CMK (cell line): ENCODE data around the gene GIPC2.
"Not testable (repeated sequence)": the region's sequence is repeated elsewhere in the genome, so short reads cannot be mapped to it uniquely, and the experiment has no call there.

Experiments
- DNase-seq: peaks from one replicate; pipeline ENCODE4 v3.0.0-alpha.2; 2010; ENCODE audit warnings: low read depth

The GIPC2 gene

DNA sequence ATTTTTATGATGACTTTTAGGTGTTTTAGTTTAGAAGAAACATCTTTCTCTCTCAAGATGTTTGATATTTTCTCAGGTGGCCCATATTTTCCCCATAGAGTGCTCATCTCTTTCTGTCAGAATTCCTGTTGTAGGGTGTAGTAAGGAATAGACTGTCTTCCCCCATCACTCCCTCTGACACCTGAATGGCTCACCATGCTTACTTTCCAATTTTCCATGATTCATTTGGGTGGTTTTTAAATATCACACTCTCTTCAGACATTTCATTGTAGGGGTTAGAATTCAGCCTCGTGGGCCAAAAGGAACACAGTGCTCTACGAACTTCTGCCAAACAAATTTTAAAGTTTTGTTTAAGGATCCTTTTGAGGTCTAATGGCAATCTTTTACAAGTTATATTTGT is 24.0 kb downstream of the GIPC2 start:
- DNase-seq, result no peak

DNA sequence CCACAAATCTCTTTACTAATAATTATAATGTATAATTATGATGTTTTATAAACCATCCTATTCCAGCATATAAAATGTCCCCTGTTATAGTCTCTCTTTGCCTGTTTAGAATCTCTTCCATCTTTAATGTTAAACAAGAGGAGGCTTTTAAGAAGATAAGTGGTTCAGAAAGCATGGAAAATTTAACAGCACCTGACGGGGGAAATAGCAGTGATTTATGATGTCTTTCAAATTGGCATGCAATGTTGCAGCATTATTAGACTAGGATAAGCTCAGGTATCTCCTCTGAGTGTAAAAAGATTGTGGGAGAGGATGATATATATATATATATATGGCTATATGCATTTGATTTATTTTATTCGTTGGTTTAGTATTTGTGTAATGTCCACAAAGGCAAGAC is 24.4 kb downstream of the GIPC2 start:
- DNase-seq, result no peak

DNA sequence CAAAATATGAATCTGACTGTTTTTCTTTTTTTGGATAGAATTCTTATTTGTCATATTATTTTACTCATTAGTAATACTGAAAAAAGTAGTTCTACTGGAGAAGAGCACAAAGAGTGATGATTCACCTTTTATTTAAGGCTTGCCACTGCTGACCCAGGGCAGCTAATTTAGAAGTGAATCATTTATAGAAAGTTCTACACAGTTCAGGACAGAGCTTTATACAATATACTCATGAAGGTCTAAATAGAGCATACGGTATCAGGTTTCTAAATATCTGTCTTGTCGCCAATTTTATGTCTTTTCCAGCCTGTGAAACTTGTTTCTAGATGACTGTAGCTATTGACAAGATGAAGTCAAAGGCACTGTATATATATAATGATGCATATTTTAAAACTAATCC is 25.0 kb downstream of the GIPC2 start:
- no peak for DNase-seq

DNA sequence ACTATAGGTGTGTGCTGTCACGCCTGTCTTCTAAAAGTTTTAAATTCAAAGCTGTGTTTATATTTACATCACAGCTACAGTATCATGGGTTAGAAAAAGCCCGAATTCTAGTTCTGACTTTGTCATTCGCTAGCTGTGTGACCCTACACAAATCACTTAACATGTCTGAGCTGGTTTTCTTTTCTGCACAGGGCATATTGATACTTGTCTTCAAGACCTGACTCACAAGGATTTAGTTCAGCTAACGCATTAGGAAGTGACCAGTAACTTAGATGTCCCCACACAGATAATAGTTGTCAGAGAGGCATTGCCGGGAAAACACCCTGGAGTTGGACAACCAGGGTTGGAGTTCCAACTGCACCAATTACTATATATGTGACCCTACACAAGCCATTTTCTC is 25.9 kb downstream of the GIPC2 start:
- DNase-seq, result no peak

DNA sequence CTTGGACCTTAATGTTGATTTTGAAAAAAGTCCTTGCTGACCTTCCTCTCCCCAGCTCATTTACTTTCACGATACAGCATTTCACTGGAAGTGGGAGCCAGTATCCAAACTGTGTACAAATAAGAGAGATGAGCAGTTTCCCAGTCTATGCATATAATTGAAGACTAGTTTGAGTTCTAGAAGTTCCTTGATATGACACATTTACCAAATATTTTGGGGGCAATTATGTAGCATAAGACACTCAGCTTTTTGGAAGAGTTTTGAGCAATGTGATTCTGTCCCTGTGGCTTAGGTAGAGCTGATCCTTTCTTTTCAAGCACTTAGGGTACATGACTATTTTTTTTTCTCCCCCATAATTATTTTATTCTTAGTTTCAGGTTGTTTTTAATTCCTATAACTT is 26.4 kb downstream of the GIPC2 start:
- DNase-seq, result no peak

DNA sequence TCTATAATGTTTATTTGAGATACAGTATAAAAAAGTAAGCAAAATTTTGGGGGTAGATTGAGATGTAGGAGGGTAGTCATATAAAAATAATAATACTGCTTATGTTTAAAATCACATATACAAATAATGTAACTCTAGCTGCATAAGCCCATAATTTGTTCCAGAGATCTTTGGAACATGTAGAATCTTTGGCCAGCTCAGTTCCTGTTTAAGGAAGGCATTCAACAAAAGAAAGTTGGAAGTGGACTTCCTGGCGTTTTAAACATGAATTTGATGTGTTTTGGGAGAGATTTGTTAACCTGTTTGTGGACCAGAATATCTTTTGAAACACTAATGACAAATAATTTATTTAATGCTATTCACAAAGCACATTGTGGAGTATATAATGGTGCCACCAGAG is 27.7 kb downstream of the GIPC2 start:
- no peak for DNase-seq

DNA sequence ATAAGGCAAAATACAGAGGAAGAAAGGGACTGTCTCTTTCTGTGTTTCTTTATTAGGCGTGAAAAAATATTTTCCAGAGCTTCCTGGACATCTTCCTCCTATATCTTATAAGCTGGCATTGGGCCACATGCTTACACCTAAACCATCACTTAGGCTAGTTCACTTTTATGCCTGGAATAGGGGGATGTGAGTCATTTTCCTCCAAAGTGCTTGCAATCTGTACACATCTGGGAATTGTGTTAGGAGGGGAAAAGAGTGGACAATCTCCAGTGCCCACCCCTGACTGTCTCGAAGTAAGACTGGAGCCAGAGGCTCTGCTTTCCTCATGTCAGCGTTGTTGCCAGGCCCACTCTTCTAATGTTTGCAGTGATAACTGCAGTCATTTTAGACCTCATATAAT is 29.9 kb downstream of the GIPC2 start:
- no peak for DNase-seq

DNA sequence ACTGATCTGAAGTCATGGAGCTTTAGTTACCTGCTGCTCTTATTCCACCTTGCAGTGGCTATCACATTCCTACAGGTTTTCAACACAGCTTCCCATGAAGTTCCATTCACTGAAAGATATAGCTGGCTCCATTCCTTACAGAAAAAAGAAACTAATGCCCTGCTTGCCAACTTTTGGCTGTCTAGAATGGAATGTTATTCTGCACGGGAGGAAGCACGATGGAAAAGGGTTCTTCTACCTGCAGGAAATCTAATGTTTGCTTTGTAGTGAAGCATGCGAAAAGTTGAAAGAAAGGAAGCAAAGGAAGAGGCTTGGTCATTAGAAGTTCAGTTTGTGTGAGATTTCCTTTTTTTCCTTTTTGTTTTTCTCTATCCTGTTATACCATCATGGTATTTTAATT is 32.6 kb downstream of the GIPC2 start:
- DNase-seq, result no peak

DNA sequence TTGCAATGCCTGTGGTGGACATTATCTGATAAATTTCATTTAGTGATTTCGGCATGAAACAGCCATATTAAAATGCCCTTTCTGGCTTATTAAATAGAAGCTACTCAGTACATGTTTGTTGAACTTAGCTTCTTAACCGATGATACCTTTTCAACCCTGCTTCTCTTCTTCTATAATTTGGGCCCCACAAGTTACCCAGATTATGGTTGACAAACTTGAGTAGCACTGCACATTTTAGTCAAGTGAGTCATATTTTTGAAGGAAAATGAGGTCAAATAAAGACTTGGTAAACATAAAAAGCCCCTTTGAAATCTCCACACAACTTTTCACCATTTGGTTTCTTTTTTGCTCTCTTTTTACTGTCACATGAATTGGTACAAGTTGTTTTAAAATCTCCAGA is 33.8 kb downstream of the GIPC2 start:
- no peak for DNase-seq

DNA sequence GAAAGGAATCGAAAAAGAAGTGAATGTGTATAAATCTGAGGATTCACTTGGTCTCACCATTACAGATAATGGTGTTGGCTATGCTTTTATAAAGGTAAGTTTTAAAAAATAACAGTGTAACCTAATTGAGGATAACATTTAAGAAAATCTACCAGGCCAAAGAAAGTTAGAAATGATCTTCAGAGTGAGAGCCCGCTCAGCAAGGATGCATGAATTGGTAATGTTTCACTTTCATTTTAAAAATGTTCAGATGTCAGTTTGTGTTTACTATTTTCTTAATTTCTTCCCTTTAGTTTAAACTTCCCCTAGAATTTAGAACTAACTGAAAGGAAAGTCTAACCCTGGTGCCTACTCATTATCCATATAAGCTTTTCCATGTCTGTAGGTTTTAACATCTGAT is 35.0 kb downstream of the GIPC2 start:
- no peak for DNase-seq

DNA sequence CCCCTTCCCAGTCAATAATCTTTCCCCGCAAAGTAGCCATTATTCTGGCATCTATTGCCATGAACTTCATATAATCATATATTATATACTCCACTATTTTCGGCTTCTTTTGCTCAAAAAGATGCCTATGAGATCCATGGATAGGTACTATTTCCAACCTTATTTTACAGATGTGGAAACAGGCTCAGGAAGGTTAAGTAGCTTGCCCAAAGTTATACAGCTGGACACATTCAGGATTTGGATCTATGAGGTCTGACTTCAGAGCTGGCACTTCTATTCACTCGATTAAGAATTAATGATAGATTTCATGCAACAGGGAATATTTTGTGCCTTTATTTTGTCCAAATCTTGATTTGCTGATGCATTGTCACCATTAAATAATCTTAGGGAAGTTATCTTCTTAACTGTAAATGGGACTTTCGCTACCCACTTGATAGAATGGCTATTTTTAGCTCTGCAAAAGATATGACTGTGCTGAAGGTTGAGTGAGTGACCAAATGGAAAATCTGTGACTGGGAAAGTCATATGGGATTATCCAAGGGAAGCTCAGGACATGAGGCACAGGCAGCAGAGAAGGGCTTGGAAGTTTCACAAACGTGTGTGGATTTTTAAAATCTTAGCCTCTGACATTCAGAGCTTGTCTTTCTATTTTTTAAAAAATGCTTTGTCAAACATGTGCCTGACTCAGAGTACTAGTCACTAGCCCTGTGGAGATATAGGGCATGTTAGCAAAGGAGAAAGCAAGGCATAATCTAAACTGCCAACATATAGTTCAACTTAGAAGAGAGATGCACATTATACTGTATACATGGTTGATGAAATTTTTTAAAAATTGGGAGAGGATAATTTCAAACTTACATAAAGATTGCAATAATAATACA is 36.5 kb downstream of the GIPC2 start:
- no peak for DNase-seq

DNA sequence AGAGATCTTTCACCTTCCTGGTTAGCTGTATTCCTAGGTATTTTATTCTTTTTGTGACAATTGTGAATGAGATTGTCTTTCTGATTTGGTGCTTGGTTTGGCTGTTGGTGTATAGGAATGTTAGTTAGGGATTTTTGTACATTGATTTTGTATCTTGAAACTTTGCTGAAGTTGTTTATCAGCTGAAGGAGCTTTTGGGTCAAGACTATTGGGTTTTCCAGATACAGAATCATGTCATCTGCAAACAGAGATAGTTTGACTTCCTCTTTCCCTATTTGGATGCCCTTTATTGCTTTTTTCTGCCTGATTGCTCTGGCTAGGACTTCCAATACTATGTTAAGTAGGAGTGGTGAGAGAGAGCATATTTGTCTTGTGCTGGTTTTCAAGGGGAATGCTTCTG is 38.9 kb downstream of the GIPC2 start:
- DNase-seq, result not testable (repeated sequence)

DNA sequence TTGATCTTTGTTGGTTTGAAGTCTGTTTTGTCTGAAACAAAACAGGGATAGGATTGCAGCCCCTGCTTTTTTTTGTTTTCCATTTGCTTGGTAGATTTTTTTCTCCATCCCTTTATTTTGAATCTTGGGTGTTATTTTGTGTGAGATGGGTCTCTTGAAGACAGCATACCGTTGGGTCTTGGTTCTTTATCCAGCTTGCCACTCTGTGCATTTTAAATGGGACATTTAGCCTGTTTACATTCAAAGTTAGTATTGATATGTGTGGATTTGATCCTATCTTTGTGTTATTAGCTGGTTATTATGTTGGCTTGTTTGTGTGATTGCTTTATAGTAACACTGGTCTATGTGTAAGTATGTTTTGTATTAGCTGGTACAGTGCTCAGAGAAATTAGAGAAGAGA is 40.9 kb downstream of the GIPC2 start:
- no peak for DNase-seq

DNA sequence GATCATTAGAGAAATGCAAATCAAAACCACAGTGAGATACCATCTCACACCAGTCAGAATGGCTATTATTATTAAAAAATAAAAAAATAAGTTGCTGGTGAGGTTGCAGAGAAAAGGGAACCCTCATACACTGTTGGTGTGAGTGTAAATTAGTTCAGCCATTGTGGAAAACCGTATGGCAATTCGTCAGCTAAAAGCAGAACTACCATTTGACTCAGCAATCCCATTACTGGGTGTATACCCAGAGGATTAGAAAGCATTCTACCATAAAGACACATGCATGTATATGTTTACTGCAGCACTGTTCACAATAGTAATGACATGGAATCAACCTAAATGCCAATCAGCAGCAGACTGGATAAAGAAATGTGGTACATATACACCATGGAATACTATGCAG is 42.2 kb downstream of the GIPC2 start:
- DNase-seq, result no peak

DNA sequence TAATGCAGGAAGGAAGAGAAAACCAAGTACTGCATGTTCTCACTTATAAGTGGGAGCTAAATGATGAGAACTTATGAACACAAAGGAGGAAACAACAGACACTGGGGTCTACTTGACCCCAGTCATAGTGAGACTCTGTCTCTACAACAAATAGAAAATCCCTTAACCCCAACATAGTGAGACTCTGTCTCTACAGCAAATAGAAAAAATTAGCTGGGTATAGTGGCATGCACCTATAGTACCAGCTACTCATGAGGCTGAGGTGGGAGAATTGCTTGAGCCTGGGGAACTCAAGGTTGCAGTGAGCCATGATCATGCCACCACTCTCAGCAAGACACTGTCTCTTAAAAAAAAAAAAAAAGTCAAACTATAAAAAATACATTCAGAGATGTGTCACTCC is 42.7 kb downstream of the GIPC2 start:
- DNase-seq, result no peak

DNA sequence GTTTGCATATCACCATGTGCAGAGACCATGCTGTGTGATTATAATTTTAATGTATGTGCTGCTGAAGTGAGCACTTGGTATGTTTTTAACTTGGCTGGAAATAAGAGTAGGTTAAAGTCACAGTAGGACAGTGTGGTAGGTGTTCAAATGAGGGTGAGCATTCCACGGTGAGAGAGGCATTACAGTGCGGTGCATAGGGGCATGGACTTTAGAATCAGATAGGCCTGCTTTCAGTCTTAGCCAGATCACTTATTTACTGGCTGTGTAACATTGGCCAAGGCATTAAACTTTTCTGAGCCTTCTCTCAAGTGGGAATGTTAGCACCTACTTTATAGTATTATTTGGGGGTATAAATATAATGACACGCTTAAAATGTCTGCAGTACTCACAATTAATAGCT is 43.2 kb downstream of the GIPC2 start:
- DNase-seq, result no peak

DNA sequence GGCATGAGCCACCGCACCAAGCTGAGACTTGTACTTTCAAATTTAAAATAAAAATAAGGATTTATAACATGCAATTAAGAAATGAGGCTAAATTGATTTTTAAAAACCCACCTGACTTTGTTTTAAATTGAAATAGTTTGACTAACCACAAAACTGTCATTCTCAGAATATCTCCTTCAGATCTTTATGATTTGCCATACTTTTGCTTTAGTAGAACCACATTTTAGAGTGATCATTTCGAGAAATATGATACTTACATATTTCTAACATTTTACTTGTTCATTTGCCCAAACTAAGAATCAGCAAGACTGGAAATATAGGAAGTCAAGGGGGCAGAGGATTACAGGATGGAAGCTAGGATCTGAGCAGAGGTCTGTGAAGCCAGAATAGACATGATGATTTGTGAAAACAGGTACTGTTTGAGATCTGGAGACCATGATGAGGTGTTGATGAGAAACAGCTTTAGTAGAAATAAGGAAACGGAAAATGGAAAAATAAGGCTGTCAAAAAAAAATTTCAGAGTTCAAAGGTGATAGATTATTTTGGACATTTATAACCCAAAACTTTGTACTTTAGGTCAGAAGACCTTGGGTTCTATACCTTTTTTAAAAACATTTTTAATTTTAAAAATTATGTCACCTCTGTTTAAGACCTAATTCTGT is 44.8 kb downstream of the GIPC2 start:
- DNase-seq, result no peak

DNA sequence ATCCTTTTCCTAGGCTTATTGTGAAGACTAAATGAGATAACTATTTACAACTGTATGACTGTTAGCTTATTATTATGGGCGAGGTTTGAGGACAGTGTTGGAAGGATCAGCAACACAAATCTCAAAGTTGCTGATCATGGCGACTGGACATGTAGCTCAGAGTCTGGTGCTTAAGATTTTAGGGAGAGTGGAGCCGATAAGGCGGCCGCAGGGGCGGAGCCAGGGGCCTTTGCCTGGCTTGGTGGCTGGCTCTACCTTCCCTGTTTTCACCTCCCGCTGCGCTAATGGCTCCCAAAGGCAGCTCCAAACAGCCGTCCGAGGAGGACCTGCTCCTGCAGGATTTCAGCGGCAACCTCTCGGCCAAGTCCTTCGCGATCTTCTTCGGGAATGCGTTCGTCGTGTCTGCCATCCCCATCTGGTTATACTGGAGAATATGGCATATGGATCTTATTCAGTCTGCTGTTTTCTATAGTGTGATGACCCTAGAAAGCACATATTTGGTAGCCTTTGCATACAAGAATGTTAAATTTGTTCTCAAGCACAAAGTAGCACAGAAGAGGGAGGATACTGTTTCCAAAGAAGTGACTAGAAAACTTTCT is 45.5 kb downstream of the GIPC2 start:
- DNase-seq, result no peak

DNA sequence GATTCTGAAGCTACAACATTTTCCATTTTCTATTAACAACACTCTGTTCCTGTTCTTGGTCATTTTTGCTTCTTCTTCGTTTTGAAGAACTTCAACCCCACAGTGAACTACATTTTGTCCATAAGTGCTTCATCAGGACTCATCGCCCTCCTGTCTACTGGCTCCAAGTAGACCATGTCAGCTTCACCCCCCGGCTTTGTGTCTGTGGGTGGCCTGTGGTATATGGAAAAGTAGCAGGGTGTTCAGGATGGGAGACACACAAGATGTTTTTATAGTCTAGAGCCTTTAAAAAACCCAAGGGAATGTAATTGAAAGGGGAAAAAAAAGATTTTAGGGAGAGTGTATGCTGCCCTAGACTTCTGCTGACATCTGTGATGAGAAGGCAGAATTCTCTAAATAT is 46.1 kb downstream of the GIPC2 start:
- no peak for DNase-seq

DNA sequence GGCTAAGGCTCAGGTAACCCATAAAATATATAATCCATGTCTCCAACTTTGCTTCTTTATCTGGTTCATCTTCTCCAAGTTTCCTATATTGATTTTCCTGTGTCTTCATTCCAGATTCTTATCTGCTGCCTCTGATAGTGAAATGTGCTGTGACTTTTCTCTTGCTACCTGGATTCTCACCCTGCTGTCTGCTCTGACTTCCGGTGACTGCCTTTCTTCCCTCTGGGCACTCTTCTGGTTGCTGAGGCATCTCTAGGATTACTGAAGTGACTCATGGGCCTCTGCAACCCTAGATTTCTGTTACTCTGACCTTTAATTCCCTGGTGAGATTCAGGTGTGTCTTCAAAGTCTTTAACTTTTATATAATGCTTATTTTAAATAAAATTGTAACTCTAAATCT is 46.9 kb downstream of the GIPC2 start:
- no peak for DNase-seq

DNA sequence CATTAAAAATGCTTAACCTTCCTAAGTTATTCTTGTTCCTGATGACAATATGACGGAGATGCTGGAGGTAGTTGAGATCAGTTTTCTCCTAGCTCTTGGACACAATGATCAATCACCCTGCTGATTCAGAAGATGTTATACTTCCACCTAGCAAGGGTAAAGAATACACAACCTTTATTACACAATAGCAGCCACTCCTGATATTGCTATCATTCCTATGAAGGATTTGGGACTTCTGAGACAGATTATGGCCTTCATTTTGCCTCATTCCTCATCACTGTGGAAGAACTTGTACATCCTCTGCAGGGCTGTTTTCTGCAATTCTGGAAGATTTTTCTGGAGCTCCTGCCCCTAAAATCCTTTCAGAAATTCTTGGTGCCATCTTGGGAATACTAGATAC is 47.8 kb downstream of the GIPC2 start:
- DNase-seq, result no peak

DNA sequence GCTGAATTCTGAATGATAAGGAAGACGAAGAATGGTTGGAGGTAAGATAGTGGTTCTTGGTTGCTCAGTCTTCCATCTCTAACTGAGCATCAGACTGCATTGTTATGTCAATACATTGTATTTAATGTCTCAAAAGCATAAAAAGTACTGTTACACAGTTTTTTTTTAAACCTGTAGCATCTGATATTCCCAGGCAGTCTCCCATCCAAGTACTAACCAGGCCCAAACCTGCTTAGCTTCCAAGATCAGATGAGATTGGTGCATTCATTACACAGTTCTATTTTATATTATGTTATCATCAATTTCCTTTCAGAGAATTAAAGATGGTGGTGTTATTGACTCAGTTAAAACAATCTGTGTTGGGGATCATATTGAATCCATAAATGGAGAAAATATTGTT is 48.9 kb downstream of the GIPC2 start:
- DNase-seq, result no peak

DNA sequence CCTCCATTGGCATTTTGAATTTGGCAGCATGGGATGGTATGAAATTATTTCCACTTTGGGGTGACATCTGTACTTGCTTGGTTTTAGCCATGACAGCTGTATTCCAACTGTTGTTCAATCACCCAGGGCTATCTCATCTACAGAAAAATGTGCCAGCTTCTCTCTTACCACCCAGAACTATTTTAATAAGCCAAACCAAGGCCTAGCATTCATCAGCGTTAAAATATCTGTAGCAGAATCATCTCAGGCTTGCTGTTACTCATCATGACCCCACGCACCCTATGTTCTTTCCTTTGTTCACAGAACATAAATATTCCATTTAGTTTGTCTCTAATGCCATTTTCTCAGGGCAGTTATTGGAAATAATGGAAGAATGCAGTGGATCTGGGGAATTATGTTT is 49.8 kb downstream of the GIPC2 start:
- no peak for DNase-seq

DNA sequence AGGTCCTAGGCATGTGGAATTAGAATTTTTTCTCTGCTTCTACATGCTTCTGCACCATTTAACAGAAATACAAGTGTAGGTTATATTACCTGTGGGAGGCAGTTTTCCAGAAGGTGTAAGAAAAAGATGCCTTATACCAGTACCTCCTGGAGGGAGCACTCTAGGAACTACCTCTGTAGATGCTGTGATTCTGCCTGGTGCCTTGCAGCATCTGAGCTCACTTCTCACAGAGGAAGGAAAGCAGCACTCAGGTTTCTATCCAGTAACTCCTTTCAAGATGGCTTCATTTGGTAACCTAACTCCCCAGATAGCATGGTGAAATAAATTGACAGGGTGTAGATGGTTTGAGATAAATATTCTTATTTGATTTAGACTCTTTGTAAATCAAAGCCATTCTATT is 50.3 kb downstream of the GIPC2 start:
- no peak for DNase-seq
